Lung (tissue), 12 donors: ENCODE measurements around the gene MEF2C. TPM values are rescaled to one million over a fixed set of nuclear protein-coding genes. Genes with fewer than 3 reads are reported as not detected.

Source experiments
- ATAC-seq: fragments of 200-7000 bp; cut with Tn5 transposase; one replicate; pipeline ENCODE4 v1.9.1; 2020; ENCODE audit warnings: moderate number of reproducible peaks; ENCODE audit not compliant: insufficient read depth, low FRiP score
- DNase-seq, 3 donors: peaks; one replicate each; pipeline ENCODE4 v3.0.0-alpha.2; 2013 to 2017
- H3K27ac ChIP-seq, 2 donors: one replicate each; pipeline ENCODE4 v1.5.1; 2013; ENCODE audit warnings: mild to moderate bottlenecking in 2 of 2, moderate library complexity in 2 of 2, control low read depth in 1 of 2, inconsistent platforms in 1 of 2, low read depth in 1 of 2, low read length in 1 of 2
- H3K27me3 ChIP-seq, 3 donors: one replicate each; pipeline ENCODE4 v1.5.1; 2013; ENCODE audit warnings: low read length in 2 of 3; ENCODE audit not compliant: control insufficient read depth in 3 of 3, insufficient read depth in 3 of 3
- H3K36me3 ChIP-seq, 4 donors: one replicate each; pipeline ENCODE4 v1.5.1; 2013; ENCODE audit warnings: low read length in 4 of 4, mild to moderate bottlenecking in 1 of 4, moderate library complexity in 1 of 4; ENCODE audit not compliant: control insufficient read depth in 4 of 4, insufficient read depth in 4 of 4
- H3K4me1 ChIP-seq, 5 donors: one replicate each; pipeline ENCODE4 v1.5.1; 2013; ENCODE audit warnings: low read length in 5 of 5, mild to moderate bottlenecking in 2 of 5, moderate library complexity in 1 of 5; ENCODE audit not compliant: control insufficient read depth in 5 of 5, insufficient read depth in 5 of 5
- H3K4me3 ChIP-seq: one replicate; pipeline ENCODE4 v1.5.1; 2013; ENCODE audit warnings: mild to moderate bottlenecking, control low read depth, moderate library complexity
- H3K9ac ChIP-seq, 2 donors: one replicate each; pipeline ENCODE4 v1.5.1; 2013; ENCODE audit warnings: low read length in 2 of 2, control low read depth in 1 of 2; ENCODE audit not compliant: insufficient read depth in 1 of 2
- H3K9me3 ChIP-seq, 4 donors: one replicate each; pipeline ENCODE4 v1.5.1; 2013; ENCODE audit warnings: low read length in 3 of 4, mild to moderate bottlenecking in 1 of 4, moderate library complexity in 1 of 4; ENCODE audit not compliant: control insufficient read depth in 4 of 4, insufficient read depth in 3 of 4
- WGBS, 2 donors: extraction: QIAGEN DNeasy Blood & Tissue Kit; methylation state at CpG; one replicate each; pipeline ENCODE4 v1.1.7; 2013; 5-methylcytosine and 5-hydroxymethylcytosine counted together
- polyA plus RNA-seq, 2 donors: library from polyadenylated mRNA; stranded (reverse); fragments of 200-250 nt; gene quantifications; one replicate each; pipeline ENCODE4 v1.2.1, GENCODE V29; 2013
- total RNA-seq, 2 donors: library from RNA; depleted of rRNA in 1 of 2; stranded (reverse); fragments of >200 nt in 1 of 2; gene quantifications; one replicate each; pipeline ENCODE4 v1.2.1, GENCODE V29; 2014 to 2021
- TF ChIP-seq, protein P1 (sequence below): IDR thresholded peaks from 2 replicates; pipeline ENCODE4 v1.5.1; 2012; ENCODE audit warnings: mild to moderate bottlenecking; ENCODE audit errors: control extremely low read depth, extremely low read depth
- donor health status: control.
- donor health status: control.
- donor health status: Bipolar disorder and iron deficiency.
- donor health status: healthy.
- donor health status: DM: yes; HTN: yes; CAD: no.

MEF2C gene
- total and polyA plus RNA-seq, 4 donors = 9.1 to 138 (median 28.8) TPM

DNA sequence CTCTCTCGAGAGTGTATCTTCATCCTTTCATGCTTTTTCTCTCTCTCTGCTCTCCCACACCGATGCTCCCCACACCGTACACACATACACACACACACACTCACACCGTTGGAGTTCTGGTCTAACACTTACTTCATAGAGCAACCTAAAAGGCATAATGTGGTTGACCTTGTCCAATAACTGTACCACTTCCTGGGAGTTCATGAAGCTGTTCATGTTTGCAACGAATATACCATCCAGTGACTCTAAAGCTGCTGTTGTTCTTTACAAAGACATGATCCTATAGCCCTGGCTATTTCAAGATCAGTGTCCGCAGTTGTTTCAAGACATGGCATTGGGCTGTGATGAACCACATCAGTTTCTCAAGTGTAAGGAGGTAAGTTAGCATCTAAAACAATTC is 10.0 kb downstream of the MEF2C start:
- ATAC-seq (no peak), DNase-seq (no peak)
- WGBS, 2 donors = 74 to 84% methylated on average over 6 of the region's 6 CpGs
- Histone ChIP-seq H3K4me3 (no peak overlapping the region), H3K4me1 (peaks cover 0 to 14% (median 0%) of the 10 kb centered on the region in 5 donors), H3K9ac (no peak overlapping the region), H3K36me3 (no peaks in the 10 kb centered on the region), H3K9me3 (no peaks in the 10 kb centered on the region), H3K27me3 (no peaks in the 10 kb centered on the region), H3K27ac (peak overlapping the region in 1 of 2 donors; percentile 33)
- TF ChIP-seq, protein P1, sequence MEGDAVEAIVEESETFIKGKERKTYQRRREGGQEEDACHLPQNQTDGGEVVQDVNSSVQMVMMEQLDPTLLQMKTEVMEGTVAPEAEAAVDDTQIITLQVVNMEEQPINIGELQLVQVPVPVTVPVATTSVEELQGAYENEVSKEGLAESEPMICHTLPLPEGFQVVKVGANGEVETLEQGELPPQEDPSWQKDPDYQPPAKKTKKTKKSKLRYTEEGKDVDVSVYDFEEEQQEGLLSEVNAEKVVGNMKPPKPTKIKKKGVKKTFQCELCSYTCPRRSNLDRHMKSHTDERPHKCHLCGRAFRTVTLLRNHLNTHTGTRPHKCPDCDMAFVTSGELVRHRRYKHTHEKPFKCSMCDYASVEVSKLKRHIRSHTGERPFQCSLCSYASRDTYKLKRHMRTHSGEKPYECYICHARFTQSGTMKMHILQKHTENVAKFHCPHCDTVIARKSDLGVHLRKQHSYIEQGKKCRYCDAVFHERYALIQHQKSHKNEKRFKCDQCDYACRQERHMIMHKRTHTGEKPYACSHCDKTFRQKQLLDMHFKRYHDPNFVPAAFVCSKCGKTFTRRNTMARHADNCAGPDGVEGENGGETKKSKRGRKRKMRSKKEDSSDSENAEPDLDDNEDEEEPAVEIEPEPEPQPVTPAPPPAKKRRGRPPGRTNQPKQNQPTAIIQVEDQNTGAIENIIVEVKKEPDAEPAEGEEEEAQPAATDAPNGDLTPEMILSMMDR = no peak

GRCh38 chr5:88870285-88870684 is 12.7 kb downstream of the MEF2C start:
- no peak overlapping the region for H3K27ac ChIP-seq
- WGBS, 2 donors = 78 to 86% methylated on average over 2 of the region's 2 CpGs
- H3K9ac ChIP-seq = no peak overlapping the region
- ATAC-seq (no peak), DNase-seq (no peak)
- no peak overlapping the region for H3K4me3 ChIP-seq
- H3K27me3 ChIP-seq = no peaks in the 10 kb centered on the region
- no peaks in the 10 kb centered on the region for H3K36me3 ChIP-seq
- no peaks in the 10 kb centered on the region for H3K9me3 ChIP-seq
- H3K4me1 ChIP-seq = peaks cover 0 to 8% (median 0%) of the 10 kb centered on the region in 5 donors
- TF ChIP-seq, protein P1 = no peak

GRCh38 chr5:88868468-88869068 is 14.4 kb downstream of the MEF2C start:
- no peaks in the 10 kb centered on the region for H3K27me3 ChIP-seq
- TF ChIP-seq, protein P1 = no peak
- no peak overlapping the region for H3K27ac ChIP-seq
- DNase-seq = no peak
- no peak overlapping the region for H3K4me3 ChIP-seq
- ATAC-seq = no peak
- H3K4me1 ChIP-seq = peaks cover 0 to 6% (median 0%) of the 10 kb centered on the region in 5 donors
- WGBS, 2 donors = 86 to 91% methylated on average over 7 of the region's 7 CpGs
- no peaks in the 10 kb centered on the region for H3K9me3 ChIP-seq
- no peak overlapping the region for H3K9ac ChIP-seq
- H3K36me3 ChIP-seq = no peaks in the 10 kb centered on the region

GRCh38 chr5:88867638-88868037 is 15.3 kb downstream of the MEF2C start:
- TF ChIP-seq, protein P1 = no peak
- 95 to 98% methylated on average over 6 of the region's 6 CpGs for WGBS, 2 donors
- no peak overlapping the region for H3K27ac ChIP-seq
- H3K4me1 ChIP-seq = peaks cover 0 to 4% (median 0%) of the 10 kb centered on the region in 5 donors
- no peaks in the 10 kb centered on the region for H3K27me3 ChIP-seq
- H3K9me3 ChIP-seq = no peaks in the 10 kb centered on the region
- H3K4me3 ChIP-seq = no peak overlapping the region
- H3K9ac ChIP-seq = no peak overlapping the region
- ATAC-seq (no peak), DNase-seq (no peak)
- peaks cover 0 to 2% (median 0%) of the 10 kb centered on the region in 4 donors for H3K36me3 ChIP-seq
